Mesenchymal stem cell (in vitro differentiated cells and primary cell): ENCODE measurements around the gene KCNA2.

Experiments used
- DNase-seq: peaks from one replicate; pipeline ENCODE4 v3.0.0-alpha.2; 2013
- H2AFZ ChIP-seq: one replicate; pipeline ENCODE4 v1.6.1; 2013; ENCODE audit warnings: low read depth, mild to moderate bottlenecking, control low read depth, inconsistent platforms, low read length, moderate library complexity
- H2AK5ac ChIP-seq: 2 replicates; pipeline ENCODE4 v1.6.1; 2013; ENCODE audit warnings: low read length, moderate library complexity, mild to moderate bottlenecking, inconsistent platforms; ENCODE audit not compliant: severe bottlenecking
- H2BK120ac ChIP-seq: one replicate; pipeline ENCODE4 v1.6.1; 2013; ENCODE audit warnings: low read depth, mild to moderate bottlenecking, inconsistent platforms, low read length, moderate library complexity
- H2BK12ac ChIP-seq, 2 experiments: one replicate each; pipeline ENCODE4 v1.6.1; 2013; ENCODE audit warnings: inconsistent platforms in 2 of 2, low read length in 2 of 2, mild to moderate bottlenecking in 2 of 2, moderate library complexity in 2 of 2, control low read depth in 1 of 2
- H2BK15ac ChIP-seq: one replicate; pipeline ENCODE4 v1.6.1; 2013; ENCODE audit warnings: mild to moderate bottlenecking, low read depth, inconsistent platforms; ENCODE audit not compliant: poor library complexity, severe bottlenecking
- H2BK5ac ChIP-seq: 2 replicates; pipeline ENCODE4 v1.6.1; 2013; ENCODE audit warnings: low read depth, mild to moderate bottlenecking, low read length, control low read depth, inconsistent platforms; ENCODE audit not compliant: poor library complexity, severe bottlenecking
- H3K14ac ChIP-seq, 2 experiments: one replicate each; pipeline ENCODE4 v1.6.1; 2013; ENCODE audit warnings: inconsistent platforms in 2 of 2, low read length in 2 of 2, control low read depth in 1 of 2, mild to moderate bottlenecking in 1 of 2, moderate library complexity in 1 of 2
- H3K18ac ChIP-seq, 2 experiments: one replicate each; pipeline ENCODE4 v1.6.1; 2013; ENCODE audit warnings: inconsistent platforms in 2 of 2, low read length in 2 of 2, control low read depth in 1 of 2, low read depth in 1 of 2, mild to moderate bottlenecking in 1 of 2
- H3K23ac ChIP-seq, 2 experiments: one replicate each; pipeline ENCODE4 v1.6.1; 2013; ENCODE audit warnings: inconsistent platforms in 2 of 2, low read length in 2 of 2, mild to moderate bottlenecking in 2 of 2, moderate library complexity in 2 of 2, control low read depth in 1 of 2
- H3K27ac ChIP-seq: 2 replicates; pipeline ENCODE4 v1.5.1; 2013; ENCODE audit warnings: mild to moderate bottlenecking, moderate library complexity, low read length, control low read depth, inconsistent platforms; ENCODE audit not compliant: poor library complexity, severe bottlenecking
- H3K27me3 ChIP-seq, 2 experiments: 2 replicates each; pipeline versions ENCODE4 v1.6.1 to v1.7.0; 2013; ENCODE audit warnings: low read length in 2 of 2, mild to moderate bottlenecking in 2 of 2, moderate library complexity in 2 of 2, control low read depth in 1 of 2, inconsistent platforms in 1 of 2; ENCODE audit not compliant: control insufficient read depth in 1 of 2, insufficient read depth in 1 of 2
- H3K36me3 ChIP-seq, 2 experiments: 2 replicates each; pipeline versions ENCODE4 v1.6.1 to v1.7.0; 2013; ENCODE audit warnings: low read length in 2 of 2, control low read depth in 1 of 2, inconsistent platforms in 1 of 2, low read depth in 1 of 2, mild to moderate bottlenecking in 1 of 2; ENCODE audit not compliant: insufficient read depth in 2 of 2, control insufficient read depth in 1 of 2
- H3K4ac ChIP-seq, 2 experiments: one replicate each; pipeline ENCODE4 v1.6.1; 2013; ENCODE audit warnings: inconsistent platforms in 2 of 2, low read length in 2 of 2, mild to moderate bottlenecking in 2 of 2, moderate library complexity in 2 of 2, control low read depth in 1 of 2, low read depth in 1 of 2
- H3K4me1 ChIP-seq: 2 replicates; pipeline ENCODE4 v1.6.1; 2013; ENCODE audit warnings: low read depth, low read length, control low read depth; ENCODE audit not compliant: control insufficient read depth, insufficient read depth
- H3K4me2 ChIP-seq: 2 replicates; pipeline ENCODE4 v1.6.1; 2013; ENCODE audit warnings: low read length, mild to moderate bottlenecking, inconsistent platforms; ENCODE audit not compliant: poor library complexity, severe bottlenecking
- H3K4me3 ChIP-seq, 2 experiments: 2 replicates each; pipeline versions ENCODE4 v1.5.1 to v1.7.0; 2013; ENCODE audit warnings: low read length in 2 of 2, mild to moderate bottlenecking in 2 of 2, control low read depth in 1 of 2, low read depth in 1 of 2; ENCODE audit not compliant: insufficient read depth in 1 of 2
- H3K79me1 ChIP-seq: replicated peaks from 2 replicates; pipeline ENCODE4 v1.6.1; 2013; ENCODE audit warnings: mild to moderate bottlenecking, control low read depth, low read length, inconsistent platforms; ENCODE audit not compliant: poor library complexity, severe bottlenecking
- H3K9ac ChIP-seq: 2 replicates; pipeline ENCODE4 v1.7.0; 2013; ENCODE audit warnings: mild to moderate bottlenecking, low read length, moderate library complexity
- H3K9me3 ChIP-seq: 2 replicates; pipeline ENCODE4 v1.7.0; 2013; ENCODE audit warnings: mild to moderate bottlenecking, low read length; ENCODE audit not compliant: control insufficient read depth
- H4K8ac ChIP-seq: one replicate; pipeline ENCODE4 v1.6.1; 2013; ENCODE audit warnings: inconsistent platforms, mild to moderate bottlenecking, low read length, moderate library complexity
- H4K91ac ChIP-seq: one replicate; pipeline ENCODE4 v1.6.1; 2013; ENCODE audit warnings: mild to moderate bottlenecking, low read length, inconsistent platforms
- WGBS: methylation state at CpG from one replicate; pipeline ENCODE4 v1.1.7; 2013; ENCODE audit warnings: mixed read lengths; 5-methylcytosine and 5-hydroxymethylcytosine counted together

The KCNA2 gene

DNA sequence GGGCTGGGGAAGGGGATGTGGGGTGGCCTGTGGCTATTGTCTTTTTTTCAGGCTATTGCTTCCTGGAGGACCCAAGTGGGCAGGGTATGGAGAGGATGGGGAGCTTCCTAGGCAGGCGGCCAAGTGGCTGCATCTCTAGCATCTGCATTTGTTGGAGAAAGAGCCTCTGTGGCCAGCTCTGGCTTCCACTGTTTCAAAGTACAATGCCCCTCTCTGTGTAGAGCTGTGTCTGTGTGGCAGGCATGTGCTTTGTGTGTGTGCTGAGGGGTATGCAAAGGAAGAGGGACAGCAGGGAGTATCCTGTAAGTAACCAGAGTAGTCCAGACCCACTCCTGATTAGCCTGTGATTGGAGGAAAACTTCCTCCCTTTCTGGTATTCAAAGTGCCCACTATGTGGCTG is 40.6 kb downstream of the KCNA2 start:
- Histone ChIP-seq H4K91ac (no peak overlapping the region), H2BK120ac (no peak overlapping the region), H2BK15ac (no peak overlapping the region), H3K9me3 (no peaks in the 10 kb centered on the region), H4K8ac (no peak overlapping the region), H2BK5ac (no peak overlapping the region), H3K18ac (no peak overlapping the region), H3K27ac (no peak overlapping the region), H3K9ac (no peak overlapping the region), H3K36me3 (no peaks in the 10 kb centered on the region), H2BK12ac (no peak overlapping the region), H3K4me2 (no peak overlapping the region), H2AFZ (no peak overlapping the region), H3K4me1 (no peaks in the 10 kb centered on the region), H3K4me3 (no peak overlapping the region), H3K23ac (no peak overlapping the region), H2AK5ac (no peak overlapping the region), H3K14ac (no peak overlapping the region), H3K27me3 (peaks cover 13 to 66% of the 10 kb centered on the region in 2 experiments), H3K4ac (no peak overlapping the region), H3K79me1 (no peaks in the 10 kb centered on the region)
- 95% methylated on average over 1 of the region's 1 CpG for WGBS
- no peak for DNase-seq

DNA sequence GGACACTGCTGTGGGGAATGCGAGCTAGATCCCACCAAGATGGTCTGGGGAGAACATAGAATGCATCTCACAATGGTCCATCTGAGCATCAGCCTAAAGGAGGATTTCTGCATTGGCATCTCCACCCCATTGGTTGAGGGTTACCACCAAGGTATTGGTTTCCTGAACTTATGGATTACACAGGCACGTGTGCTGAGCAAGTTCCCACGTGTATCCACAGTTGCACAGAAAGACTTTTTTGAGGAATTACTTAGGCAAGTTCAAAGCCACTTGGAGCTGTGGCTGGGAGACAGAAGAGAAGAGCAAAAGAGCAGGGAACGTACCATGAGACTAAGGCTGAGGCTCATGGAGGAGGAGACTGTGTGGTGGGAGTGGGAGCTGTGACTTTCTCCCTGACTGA is 43.1 kb downstream of the KCNA2 start:
- Histone ChIP-seq H3K27ac (no peak overlapping the region), H4K8ac (no peak overlapping the region), H3K9me3 (no peaks in the 10 kb centered on the region), H2AK5ac (no peak overlapping the region), H2BK120ac (no peak overlapping the region), H2AFZ (no peak overlapping the region), H3K27me3 (peaks cover 13 to 70% of the 10 kb centered on the region in 2 experiments), H3K4me3 (no peak overlapping the region), H2BK15ac (no peak overlapping the region), H3K4me1 (no peaks in the 10 kb centered on the region), H4K91ac (no peak overlapping the region), H2BK12ac (no peak overlapping the region), H3K79me1 (no peaks in the 10 kb centered on the region), H3K4me2 (no peak overlapping the region), H3K14ac (no peak overlapping the region), H3K18ac (no peak overlapping the region), H3K36me3 (no peaks in the 10 kb centered on the region), H3K23ac (no peak overlapping the region), H2BK5ac (no peak overlapping the region), H3K4ac (no peak overlapping the region), H3K9ac (no peak overlapping the region)
- no peak for DNase-seq
- WGBS, result 77% methylated on average over 4 of the region's 4 CpGs

DNA sequence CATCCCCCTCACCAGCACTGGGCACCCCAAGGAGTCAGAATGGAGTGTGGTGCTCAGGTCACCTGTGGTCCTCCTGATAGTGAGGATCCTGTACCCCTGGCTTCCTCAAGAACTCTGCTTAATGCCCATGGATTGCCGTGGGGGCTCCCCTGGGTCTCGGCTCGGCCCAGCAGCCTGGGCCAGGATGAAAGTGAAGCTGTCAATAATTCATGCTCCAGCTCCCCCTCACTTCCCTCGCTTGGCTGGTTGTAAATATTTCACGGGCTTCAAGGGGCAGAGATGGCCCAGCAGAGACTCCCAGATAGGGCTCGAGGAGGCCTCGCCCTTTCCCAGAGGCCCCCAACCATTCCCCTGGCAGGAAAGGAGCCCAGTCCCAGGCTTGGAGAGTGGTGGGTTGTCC is 44.6 kb downstream of the KCNA2 start:
- Histone ChIP-seq H3K4me2 (no peak overlapping the region), H3K27me3 (peaks cover 26 to 77% of the 10 kb centered on the region in 2 experiments), H2AK5ac (no peak overlapping the region), H3K9me3 (no peaks in the 10 kb centered on the region), H3K27ac (no peak overlapping the region), H3K79me1 (no peaks in the 10 kb centered on the region), H2BK5ac (no peak overlapping the region), H4K8ac (no peak overlapping the region), H2BK15ac (no peak overlapping the region), H3K14ac (no peak overlapping the region), H3K4me3 (no peak overlapping the region), H3K36me3 (no peaks in the 10 kb centered on the region), H3K18ac (no peak overlapping the region), H3K4ac (no peak overlapping the region), H2BK120ac (no peak overlapping the region), H3K4me1 (no peaks in the 10 kb centered on the region), H2AFZ (no peak overlapping the region), H3K9ac (no peak overlapping the region), H2BK12ac (no peak overlapping the region), H4K91ac (no peak overlapping the region), H3K23ac (no peak overlapping the region)
- 61% methylated on average over 7 of the region's 7 CpGs for WGBS
- DNase-seq, result no peak

DNA sequence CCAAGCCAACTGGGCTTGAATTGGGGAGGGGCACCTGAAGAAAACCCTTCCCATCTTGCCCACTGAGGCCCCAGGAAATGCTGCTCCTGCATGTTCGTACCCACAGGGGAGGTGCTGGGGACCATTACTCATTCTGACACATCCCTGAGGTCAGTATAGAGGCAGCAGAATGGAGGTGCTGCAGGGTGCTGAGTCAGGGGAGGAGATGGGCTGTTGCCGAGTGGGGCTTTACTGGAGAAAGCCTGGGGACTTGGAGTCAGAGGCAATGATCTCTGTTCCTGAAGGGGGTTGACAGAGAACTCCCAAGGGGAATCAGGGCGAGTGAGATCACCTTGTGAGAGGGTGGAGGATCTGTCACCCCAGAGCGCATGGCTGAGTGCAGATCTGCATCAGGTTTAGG is 47.0 kb downstream of the KCNA2 start:
- H3K9ac ChIP-seq, result no peak overlapping the region
- H2AK5ac ChIP-seq, result no peak overlapping the region
- 49% methylated on average over 4 of the region's 4 CpGs for WGBS

More for the DNA sequence above, 47.0 kb downstream of the KCNA2 start:
- H3K27me3 ChIP-seq, result peaks cover 51 to 79% of the 10 kb centered on the region in 2 experiments
- H3K4me1 ChIP-seq, result peaks cover 6% of the 10 kb centered on the region
- no peak overlapping the region for H3K4ac ChIP-seq
- H2BK120ac ChIP-seq, result no peak overlapping the region
- H3K14ac ChIP-seq, result no peak overlapping the region
- H3K36me3 ChIP-seq, result peaks cover 0 to 3% of the 10 kb centered on the region in 2 experiments
- no peak overlapping the region for H4K8ac ChIP-seq
- H4K91ac ChIP-seq, result no peak overlapping the region
- H2BK5ac ChIP-seq, result no peak overlapping the region
- no peak overlapping the region for H2BK12ac ChIP-seq
- no peak overlapping the region for H3K23ac ChIP-seq
- no peak overlapping the region for H2AFZ ChIP-seq
- H3K9me3 ChIP-seq, result no peaks in the 10 kb centered on the region
- H2BK15ac ChIP-seq, result no peak overlapping the region
- no peak overlapping the region for H3K4me3 ChIP-seq
- DNase-seq, result no peak
- no peak overlapping the region for H3K18ac ChIP-seq
- no peak overlapping the region for H3K4me2 ChIP-seq
- H3K79me1 ChIP-seq, result no peaks in the 10 kb centered on the region
- no peak overlapping the region for H3K27ac ChIP-seq
